Measurements from ENCODE around the gene ZNF264. TPM values are rescaled to one million over a fixed set of nuclear protein-coding genes. Genes with fewer than 3 reads are reported as not detected.
"Not testable (repeated sequence)": the region's sequence is repeated elsewhere in the genome, so short reads cannot be mapped to it uniquely, and the experiment has no call there.

Gene ZNF264
- total RNA-seq, 1 donor from 2014 or later = 65.0 TPM

- DNase-seq = no peak
Measured at GRCh38 chr19:57245959-57246358, 54.7 kb downstream of the ZNF264 start.

DNA sequence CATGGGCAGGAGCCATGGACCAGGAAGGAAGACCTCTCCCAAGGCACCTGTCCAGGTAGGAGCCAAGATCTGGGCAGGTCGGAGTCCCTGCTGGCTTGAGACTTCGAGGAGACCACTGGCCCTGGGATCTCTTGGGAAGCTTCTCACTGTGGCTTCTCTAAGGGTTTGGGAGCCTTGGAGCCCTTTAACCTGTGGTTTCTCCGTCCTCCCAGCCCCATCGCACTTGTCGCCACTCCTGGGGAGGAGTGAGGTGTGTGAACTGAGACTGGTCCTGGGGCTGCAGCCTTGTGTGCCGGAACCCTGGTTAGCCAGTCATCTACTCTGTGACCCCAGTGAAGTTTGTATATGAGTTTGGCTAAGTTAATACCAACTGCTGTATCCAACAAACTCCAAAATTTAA is 57.3 kb downstream of the ZNF264 start:
- no peak for DNase-seq

DNA sequence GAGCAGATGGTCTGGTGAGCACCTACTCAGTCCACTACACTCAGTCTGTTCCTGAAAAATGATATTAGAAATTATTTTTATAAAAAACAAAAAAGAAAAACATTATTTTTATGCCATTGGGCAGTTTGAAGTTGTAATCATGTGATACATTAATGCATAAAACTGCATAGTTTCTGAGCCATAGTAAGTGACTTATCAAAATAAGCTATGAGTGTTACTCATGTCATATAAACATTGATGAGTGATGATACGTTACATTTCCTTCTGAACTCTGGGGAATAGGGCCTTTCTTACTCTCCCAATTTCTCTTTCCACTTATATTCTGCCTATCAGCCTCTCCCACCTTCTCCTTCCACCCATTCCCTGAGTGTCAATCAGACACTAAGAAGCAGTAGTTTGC is 58.0 kb downstream of the ZNF264 start:
- no peak for DNase-seq

DNA sequence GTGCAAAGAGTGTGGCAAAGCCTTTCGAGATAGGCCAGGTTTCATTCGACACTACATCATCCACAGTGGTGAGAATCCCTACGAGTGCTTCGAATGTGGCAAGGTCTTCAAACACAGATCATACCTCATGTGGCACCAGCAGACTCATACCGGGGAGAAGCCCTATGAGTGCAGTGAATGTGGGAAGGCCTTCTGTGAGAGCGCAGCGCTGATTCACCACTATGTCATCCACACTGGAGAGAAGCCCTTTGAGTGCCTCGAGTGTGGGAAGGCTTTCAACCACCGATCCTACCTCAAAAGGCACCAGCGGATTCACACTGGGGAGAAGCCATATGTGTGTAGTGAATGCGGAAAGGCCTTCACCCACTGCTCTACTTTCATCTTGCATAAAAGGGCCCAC is 62.5 kb downstream of the ZNF264 start:
- not testable (repeated sequence) for DNase-seq

GRCh38 chr19:57262044-57262443 is 70.7 kb downstream of the ZNF264 start:
- no peak for DNase-seq

DNA sequence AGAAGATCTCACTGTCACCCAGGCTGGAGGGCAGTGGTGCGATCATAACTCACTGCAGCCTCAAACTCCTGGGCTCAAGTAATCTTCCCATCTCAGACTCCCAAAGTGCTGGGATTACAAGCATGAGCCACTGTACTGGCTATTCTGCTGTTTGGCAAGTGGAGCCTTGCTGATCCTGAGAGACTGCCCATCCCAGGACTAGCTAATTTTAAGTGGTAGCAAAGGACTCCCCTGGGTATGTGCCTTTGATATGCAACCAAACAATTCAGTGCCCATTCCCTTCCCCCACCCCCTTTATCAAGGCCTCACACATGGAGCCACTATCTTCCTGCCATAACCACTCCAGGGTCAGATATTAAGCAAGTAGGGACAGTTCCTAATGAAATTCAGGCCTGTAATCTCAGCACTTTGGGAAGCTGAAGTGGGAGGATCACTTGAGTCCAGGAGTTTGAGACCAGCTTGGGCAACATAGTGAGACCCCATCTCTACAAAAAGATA is 72.0 kb downstream of the ZNF264 start:
- DNase-seq = no peak

DNA sequence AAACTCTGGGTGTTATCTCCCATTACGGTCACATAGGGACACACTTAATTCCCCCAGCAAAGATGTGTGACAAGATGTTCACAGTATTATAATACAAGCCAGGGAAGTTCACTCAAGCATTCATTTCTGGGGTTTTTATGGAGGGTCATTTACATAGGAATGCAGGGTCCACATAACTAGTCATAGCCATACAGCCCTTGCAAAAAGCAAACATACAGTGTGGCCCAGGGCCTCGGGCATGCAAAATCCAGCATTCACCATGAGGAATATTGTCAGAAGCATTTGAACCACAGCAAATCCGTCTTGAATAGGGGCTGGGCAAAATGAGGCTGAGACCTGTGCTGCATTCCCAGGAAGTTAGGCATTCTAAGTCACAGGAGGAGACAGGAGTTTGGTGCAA is 76.0 kb downstream of the ZNF264 start:
- DNase-seq = no peak

DNA sequence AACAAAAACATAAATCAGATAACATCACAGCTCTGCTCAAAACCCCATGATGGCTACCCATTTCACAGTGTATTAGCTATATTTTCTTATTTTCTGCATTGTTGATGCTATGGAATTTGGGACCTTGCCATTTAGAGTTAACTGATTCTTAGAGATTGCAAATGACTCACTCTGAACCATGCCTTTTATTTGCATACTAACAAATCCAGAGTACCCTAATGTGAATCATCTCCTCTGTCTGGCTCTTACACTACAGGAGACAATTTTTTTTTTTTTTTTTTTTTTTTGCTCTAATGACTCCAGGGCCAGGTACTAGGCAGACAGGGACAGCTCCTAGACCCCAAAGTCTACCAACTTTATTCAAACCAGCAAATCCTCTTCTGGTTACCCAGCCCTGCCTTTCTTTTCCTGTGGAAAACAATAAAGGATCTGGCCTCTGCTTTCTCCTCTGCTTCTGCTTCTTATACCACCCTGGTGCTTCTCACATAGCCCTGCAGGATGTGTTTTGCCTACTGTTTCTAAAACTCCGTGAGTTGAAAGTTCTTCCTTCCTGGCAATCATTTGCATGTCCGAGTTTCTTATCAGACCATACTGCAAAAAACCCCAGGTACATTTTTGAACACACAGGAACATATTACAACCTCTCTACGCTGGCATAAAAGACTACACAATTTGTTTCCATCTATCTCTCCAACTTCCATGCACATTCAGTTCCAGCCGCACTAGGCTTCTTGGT is 78.4 kb downstream of the ZNF264 start:
- peak; percentile 51 for DNase-seq

- no peak for DNase-seq
Measured at GRCh38 chr19:57271280-57271679, 80.0 kb downstream of the ZNF264 start.

Other genes starting within 250 kb of the ZNF264 start
- gene USP29, start 71.5 kb upstream of the ZNF264 start, total RNA-seq = not detected in 2 replicates
- gene ZIM3, start 46.3 kb upstream of the ZNF264 start, total RNA-seq = not detected in 2 replicates
- gene DUXA, start 24.0 kb upstream of the ZNF264 start, total RNA-seq = not detected in 2 replicates
- gene AURKC, start 39.5 kb downstream of the ZNF264 start, total RNA-seq = 0.17 and 0.84 TPM in 2 replicates
- gene ZNF805, start 49.1 kb downstream of the ZNF264 start, total RNA-seq = 26.9 and 39.7 TPM in 2 replicates
- gene ZNF460, start 89.0 kb downstream of the ZNF264 start, total RNA-seq = 63.3 and 88.0 TPM in 2 replicates
- 10.0 and 15.1 TPM in 2 replicates for gene ZNF543, start 129.0 kb downstream of the ZNF264 start, total RNA-seq
- gene ZNF304, start 159.8 kb downstream of the ZNF264 start, total RNA-seq = 10.5 and 11.1 TPM in 2 replicates
- gene TRAPPC2B, start 172.1 kb downstream of the ZNF264 start, total RNA-seq = 8.8 and 11.6 TPM in 2 replicates
- gene ZNF547, start 172.1 kb downstream of the ZNF264 start, total RNA-seq = 1.9 and 3.6 TPM in 2 replicates
- gene ZNF548, start 198.4 kb downstream of the ZNF264 start, total RNA-seq = 13.3 and 16.0 TPM in 2 replicates
- 10.9 and 11.4 TPM in 2 replicates for gene ZNF17, start 219.7 kb downstream of the ZNF264 start, total RNA-seq
- 10.7 and 12.6 TPM in 2 replicates for gene ZNF749, start 243.8 kb downstream of the ZNF264 start, total RNA-seq

Measured in dermis blood vessel endothelial cell (primary cell).